SK-N-MC (cell line): ENCODE measurements around the gene TFEB.

Source experiments
- DNase-seq: peaks from one replicate; pipeline ENCODE4 v3.0.0-alpha.2; 2011; ENCODE audit warnings: low read depth, low spot score
- H3K27ac ChIP-seq: fragments of 200-600 bp; sonication (generic); 2 replicates; pipeline ENCODE4 v1.5.1; 2016; ENCODE audit warnings: mixed run types
- H3K36me3 ChIP-seq: fragments of 200-600 bp; sonication (generic); 2 replicates; pipeline ENCODE4 v1.6.1; 2017; ENCODE audit warnings: antibody characterized with exemption, low read length, mixed read lengths; ENCODE audit not compliant: insufficient read depth
- H3K4me3 ChIP-seq: fragments of 200-600 bp; sonication (generic); 2 replicates; pipeline ENCODE4 v1.5.1; 2016
- H3K9ac ChIP-seq: fragments of 200-600 bp; sonication (generic); 2 replicates; pipeline ENCODE4 v1.8.0; 2017; ENCODE audit warnings: mixed run types, mixed read lengths; ENCODE audit not compliant: insufficient read length
- H3K9me3 ChIP-seq: fragments of 200-600 bp; sonication (generic); 2 replicates; pipeline ENCODE4 v1.6.1; 2017; ENCODE audit warnings: low read depth, mild to moderate bottlenecking, antibody characterized with exemption, low read length, moderate library complexity, mixed read lengths
- EZH2 ChIP-seq: fragments of 200-600 bp; sonication (generic); IDR thresholded peaks from one replicate; pipeline ENCODE4 v1.6.1; 2017; ENCODE audit warnings: antibody characterized with exemption
- FOXP2 ChIP-seq: optimal IDR thresholded peaks from 2 replicates; pipeline ENCODE3; 2011; ENCODE audit warnings: mild to moderate bottlenecking, moderate library complexity; ENCODE audit not compliant: insufficient read depth; ENCODE audit errors: extremely low read length, control extremely low read depth
- POLR2AphosphoS5 ChIP-seq: IDR thresholded peaks from 2 replicates; pipeline ENCODE4 v1.6.1; 2012; ENCODE audit warnings: mild to moderate bottlenecking, low read depth, low read length, borderline replicate concordance

The TFEB gene

DNA sequence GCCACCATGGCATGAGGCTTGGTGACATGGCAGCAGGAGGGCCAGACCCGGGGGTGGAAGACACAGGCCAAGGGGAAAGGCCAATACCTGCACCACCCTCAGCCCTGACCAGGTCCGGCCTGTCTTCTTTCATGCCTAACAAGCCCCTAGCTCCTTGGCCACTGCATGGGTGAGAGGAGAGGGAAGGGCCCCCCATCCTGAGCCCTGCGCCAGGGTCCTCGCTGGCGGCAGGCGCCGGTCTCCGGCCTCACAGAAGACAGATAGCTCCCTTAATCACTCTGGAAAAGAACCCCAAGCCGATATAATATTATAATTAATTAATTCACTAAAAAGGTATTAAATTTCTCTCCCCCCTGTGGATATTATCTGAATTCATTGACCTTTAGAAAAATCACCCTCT, 55.7 kb downstream of the TFEB start:
- Histone ChIP-seq H3K27ac (no peak overlapping the region), H3K9ac (no peak overlapping the region), H3K36me3 (no peaks in the 10 kb centered on the region), H3K4me3 (no peak overlapping the region), H3K9me3 (no peaks in the 10 kb centered on the region)
- no peak for TF ChIP-seq EZH2
- no peak for TF ChIP-seq FOXP2
- no peak for TF ChIP-seq POLR2AphosphoS5
- no peak for DNase-seq

DNA sequence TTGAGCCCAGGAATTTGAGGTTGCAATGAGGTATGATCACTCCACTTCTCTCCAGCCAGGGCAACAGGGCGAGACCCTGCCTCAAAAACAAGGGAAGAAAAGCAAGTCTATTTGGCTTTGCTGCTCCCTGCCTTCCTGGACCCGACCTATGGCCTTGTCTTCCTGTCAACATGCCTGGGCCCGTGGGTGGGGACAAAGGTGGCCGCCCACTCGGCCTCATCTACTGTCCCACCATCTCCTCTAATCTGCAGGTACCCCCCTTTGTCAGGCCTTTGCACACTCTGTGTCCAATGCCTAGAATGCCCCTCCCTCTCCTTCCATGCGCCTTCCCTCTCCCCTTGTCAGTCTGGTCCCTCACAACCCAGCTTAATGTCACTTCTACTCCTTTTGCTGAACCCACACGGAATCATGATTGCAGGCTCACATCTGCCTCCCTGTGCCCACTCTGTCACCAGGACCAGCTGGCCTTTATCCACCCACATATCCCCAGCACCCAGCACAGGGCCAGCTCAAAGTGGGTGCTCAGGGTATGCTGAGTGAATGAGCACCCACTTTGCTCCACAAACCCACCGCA, 56.8 kb downstream of the TFEB start:
- H3K9ac ChIP-seq, result no peak overlapping the region
- H3K27ac ChIP-seq, result no peak overlapping the region
- no peak for DNase-seq

DNA sequence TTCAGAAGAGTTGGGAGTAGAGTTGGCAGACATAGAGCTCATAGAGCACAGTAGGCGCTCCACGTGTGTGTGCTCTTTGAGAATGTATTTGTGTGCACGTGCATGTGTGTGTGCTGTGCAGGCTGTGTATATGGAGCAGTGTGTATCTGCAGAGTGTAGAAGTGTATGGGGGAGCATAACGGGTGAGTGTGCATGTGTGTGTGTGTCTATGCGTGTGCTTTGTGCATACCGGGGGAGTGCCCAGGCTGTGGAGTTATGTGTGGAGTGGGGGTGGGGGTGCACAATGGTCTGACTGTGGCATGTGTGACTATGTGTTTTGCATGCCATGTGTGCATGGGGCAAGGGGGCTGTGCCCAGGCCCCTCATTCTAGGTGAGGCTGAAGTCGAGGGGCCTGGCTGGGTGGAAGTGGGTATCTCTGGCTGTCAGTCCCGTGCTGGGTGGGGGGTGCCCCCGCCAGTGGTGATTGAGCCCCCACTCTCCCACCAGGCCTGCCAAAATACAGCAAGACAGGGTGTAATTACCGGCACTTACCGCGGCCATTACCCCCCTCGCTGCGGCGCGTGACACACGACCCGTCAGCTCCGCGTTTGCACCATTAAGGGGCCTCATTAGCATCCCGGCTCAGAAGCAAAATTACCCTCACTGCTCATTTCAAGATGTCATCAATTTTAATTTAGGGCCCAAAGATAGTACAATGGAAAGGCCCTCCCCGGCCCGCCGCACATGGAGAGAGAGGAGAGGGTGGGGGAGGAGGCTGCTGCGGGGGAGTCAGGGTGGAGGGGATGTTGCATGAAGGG, 58.1 kb downstream of the TFEB start:
- no peak overlapping the region for H3K9ac ChIP-seq
- no peak for DNase-seq
- no peak overlapping the region for H3K27ac ChIP-seq
- H3K36me3 ChIP-seq, result no peaks in the 10 kb centered on the region
- H3K9me3 ChIP-seq, result no peaks in the 10 kb centered on the region
- no peak overlapping the region for H3K4me3 ChIP-seq
- no peak for TF ChIP-seq FOXP2
- TF ChIP-seq EZH2, result no peak
- TF ChIP-seq POLR2AphosphoS5, result no peak

More for the DNA sequence above, 56.8 kb downstream of the TFEB start:
- Histone ChIP-seq H3K9me3 (no peaks in the 10 kb centered on the region), H3K4me3 (no peak overlapping the region), H3K36me3 (no peaks in the 10 kb centered on the region)
- TF ChIP-seq FOXP2 (no peak), EZH2 (no peak), POLR2AphosphoS5 (no peak)

DNA sequence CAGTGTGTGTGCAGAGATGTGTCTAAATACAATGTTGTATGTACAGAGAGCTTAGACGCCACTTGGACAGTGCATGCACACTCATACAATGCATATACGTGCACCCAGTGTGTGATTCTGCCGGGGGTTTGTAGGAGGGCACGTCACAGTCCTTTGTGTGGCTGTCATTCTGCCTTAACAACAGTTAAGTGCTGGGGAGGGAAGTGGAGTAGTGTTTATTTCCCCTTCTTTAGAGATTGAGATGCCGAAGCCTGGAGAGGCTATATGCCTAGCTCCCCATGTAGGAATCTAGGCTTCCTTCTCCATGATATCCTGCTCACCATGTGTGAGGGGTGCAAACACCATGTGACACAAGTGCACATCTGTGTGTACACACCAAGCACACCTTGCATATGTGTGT, 59.0 kb downstream of the TFEB start:
- Histone ChIP-seq H3K27ac (no peak overlapping the region), H3K9ac (no peak overlapping the region), H3K9me3 (no peaks in the 10 kb centered on the region), H3K4me3 (no peak overlapping the region), H3K36me3 (no peaks in the 10 kb centered on the region)
- DNase-seq, result no peak
- TF ChIP-seq FOXP2 (no peak), POLR2AphosphoS5 (no peak), EZH2 (no peak)

DNA sequence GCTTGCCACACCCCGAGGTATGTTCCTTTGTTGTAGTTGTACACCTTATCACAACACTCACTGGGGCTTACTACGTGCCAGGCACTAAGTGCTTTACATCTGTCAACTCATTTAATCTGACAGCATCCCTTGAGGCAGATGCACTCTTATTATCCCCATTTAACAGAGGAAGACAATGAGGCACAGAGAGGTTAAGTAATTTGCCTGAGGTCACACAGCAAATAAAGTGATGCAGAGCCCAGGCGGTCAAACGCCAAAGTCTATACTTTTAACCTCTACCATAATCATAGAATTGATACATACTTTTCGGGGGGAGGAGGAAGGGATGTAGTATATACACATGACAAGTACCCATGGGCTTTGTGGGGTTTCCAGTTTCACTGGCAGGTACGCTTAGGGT, 59.4 kb downstream of the TFEB start:
- TF ChIP-seq EZH2 (no peak), FOXP2 (no peak), POLR2AphosphoS5 (no peak)

DNA sequence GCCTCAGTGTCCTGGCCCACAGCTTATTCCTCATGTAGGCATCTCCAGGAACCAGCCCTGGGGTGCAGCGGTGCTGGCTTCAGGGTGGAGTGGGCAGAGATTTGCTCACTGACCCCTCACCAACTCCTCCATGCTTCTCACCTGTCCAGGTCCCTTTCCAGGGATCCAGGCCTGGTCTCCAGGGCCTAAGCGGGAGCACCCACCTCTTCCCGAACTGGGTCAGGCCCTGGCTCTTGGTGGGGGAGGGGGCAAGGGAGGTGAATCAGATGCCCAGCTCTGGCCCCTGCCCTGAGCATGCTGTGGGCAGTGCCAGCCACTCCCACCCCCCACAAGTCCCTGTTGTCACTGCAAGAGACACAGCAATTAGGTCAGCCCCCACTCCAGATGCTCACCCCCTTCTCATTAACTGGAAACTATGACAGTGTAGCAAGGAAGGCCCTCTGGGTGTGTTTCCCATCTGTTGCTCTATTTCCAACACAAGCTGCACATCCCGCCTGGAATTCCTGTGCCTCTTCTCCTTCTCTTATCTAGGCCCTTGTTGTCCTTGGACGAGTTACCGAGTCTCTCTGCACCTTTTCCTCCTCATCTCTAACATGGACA, 60.1 kb downstream of the TFEB start:
- H3K36me3 ChIP-seq, result no peaks in the 10 kb centered on the region
- H3K4me3 ChIP-seq, result no peak overlapping the region
- TF ChIP-seq FOXP2 (no peak), EZH2 (no peak), POLR2AphosphoS5 (no peak)
- H3K27ac ChIP-seq, result peak overlapping the region; percentile 31; the same call in 1 of the 2 replicates
- H3K9me3 ChIP-seq, result no peaks in the 10 kb centered on the region
- no peak for DNase-seq
- H3K9ac ChIP-seq, result no peak overlapping the region

More for the DNA sequence above, 59.4 kb downstream of the TFEB start:
- no peak for DNase-seq
- Histone ChIP-seq H3K9ac (no peak overlapping the region), H3K9me3 (no peaks in the 10 kb centered on the region), H3K36me3 (no peaks in the 10 kb centered on the region), H3K27ac (peak overlapping the region; percentile 31; the same call in 1 of the 2 replicates), H3K4me3 (no peak overlapping the region)

DNA sequence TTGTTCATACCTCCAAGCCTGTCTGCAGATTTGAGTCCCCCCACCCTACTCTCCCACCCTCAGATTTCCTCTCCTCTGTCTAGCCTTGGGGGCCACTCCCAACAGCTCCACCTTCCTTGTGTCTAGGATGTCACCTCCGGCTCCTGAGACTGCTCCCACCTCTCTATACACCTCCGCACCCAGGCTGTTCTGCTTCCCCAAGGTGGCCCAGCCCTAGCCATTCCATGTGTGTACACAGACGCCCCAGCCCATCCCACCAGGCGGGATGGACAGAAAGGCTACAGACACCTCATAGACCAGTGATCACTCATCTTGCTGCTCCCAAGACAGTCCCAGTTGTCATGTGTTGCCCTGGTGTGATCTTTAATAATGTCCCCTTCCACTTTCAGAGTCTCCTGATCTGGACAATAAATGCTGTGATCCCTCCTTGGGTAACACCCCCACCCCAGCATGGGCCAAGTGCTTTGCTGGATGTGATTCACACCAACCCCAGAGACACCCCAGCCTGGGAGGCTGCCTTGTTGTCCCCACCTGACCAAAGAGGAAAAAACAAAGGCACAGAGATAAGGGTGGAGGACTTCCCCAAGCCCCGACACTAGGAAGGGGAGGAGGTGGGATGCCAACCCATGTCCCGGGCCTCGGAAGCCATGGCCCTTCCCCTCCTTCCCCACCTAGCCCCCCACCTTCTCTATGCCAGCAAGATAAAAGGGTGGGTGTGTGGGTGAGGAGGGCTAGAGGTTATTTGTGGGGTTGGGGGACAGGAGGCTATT, 61.0 kb downstream of the TFEB start:
- TF ChIP-seq FOXP2 (no peak), POLR2AphosphoS5 (no peak)
- H3K9ac ChIP-seq, result no peak overlapping the region
- no peak for DNase-seq
- H3K9me3 ChIP-seq, result no peaks in the 10 kb centered on the region
- no peak overlapping the region for H3K4me3 ChIP-seq
- no peak overlapping the region for H3K27ac ChIP-seq
- H3K36me3 ChIP-seq, result no peaks in the 10 kb centered on the region

DNA sequence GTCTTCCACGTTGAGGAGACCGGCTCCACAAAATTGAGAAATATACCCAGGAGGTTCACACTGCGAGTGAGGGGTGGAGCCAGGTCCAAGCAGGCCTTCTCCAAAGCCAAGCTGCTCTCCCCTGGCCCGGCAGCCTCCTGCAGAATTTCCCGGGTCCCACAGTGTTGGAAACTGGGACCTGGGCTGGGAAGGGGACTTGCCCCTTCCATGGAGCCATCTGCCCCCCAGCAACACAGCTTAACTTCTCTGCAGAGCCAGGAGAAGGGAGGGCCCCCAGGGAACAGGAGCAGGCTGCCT, 61.8 kb downstream of the TFEB start:
- TF ChIP-seq POLR2AphosphoS5, result no peak
- no peak for TF ChIP-seq EZH2
- TF ChIP-seq FOXP2, result no peak
- H3K9me3 ChIP-seq, result no peaks in the 10 kb centered on the region

More for the DNA sequence above, 61.8 kb downstream of the TFEB start:
- no peak for DNase-seq
- Histone ChIP-seq H3K4me3 (no peak overlapping the region), H3K36me3 (no peaks in the 10 kb centered on the region), H3K27ac (no peak overlapping the region), H3K9ac (no peak overlapping the region)
